Measurements from ENCODE around the gene CFAP20.

CFAP20 gene

DNA sequence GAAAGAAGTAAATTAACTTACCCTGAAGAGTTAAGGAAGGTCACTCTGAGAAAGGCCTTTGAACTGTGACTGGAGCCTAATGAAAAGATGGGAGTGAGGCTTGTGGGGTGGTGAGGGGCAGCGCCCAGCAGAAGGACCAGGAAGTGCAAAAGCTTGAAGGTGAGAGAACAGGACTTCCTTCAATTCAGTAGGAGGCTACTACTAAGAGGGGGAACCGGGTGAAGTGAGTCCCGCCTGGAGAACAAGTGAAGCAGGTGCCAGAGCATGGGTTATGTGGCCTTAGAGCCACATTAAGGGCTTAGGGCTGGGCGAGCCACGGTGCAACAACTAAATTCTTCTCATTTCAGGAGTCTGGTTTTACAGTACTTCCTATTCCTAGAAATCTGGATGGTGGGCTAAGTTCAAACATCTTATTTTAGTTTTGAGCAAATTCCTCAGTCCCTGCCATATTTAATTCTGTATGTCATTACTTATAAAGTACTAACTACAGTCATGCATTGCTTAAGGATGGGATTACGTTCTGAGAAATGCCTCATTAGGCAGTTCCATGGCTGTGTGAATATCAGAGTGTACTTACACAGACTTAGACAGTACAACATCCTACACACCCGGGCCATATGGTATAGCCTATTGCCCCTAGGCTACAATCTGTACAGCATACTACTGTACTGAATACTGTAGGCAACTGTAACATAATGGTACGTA, 5.1 kb downstream of the CFAP20 start:
- DNase-seq: peak; percentile 83 to 96

DNA sequence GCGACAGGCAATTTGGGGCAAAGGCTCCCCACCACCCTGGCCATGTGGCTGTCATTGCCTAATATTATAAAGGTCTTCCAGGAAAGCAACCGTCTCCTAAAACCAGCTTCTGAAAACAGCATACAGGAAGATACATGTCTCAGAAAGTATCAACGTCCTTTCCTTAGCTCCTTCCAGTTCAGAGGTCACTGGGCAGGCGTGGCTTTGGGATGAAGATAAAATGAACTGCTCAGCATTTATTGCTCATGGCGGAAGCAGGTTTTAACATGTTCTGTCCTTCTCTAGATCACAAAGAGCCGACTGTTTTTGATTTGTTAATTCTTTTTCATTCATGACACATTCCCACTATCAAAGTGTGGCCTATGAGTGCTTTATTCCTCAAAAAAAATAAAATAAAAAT, 8.0 kb downstream of the CFAP20 start:
- DNase-seq: no peak

DNA sequence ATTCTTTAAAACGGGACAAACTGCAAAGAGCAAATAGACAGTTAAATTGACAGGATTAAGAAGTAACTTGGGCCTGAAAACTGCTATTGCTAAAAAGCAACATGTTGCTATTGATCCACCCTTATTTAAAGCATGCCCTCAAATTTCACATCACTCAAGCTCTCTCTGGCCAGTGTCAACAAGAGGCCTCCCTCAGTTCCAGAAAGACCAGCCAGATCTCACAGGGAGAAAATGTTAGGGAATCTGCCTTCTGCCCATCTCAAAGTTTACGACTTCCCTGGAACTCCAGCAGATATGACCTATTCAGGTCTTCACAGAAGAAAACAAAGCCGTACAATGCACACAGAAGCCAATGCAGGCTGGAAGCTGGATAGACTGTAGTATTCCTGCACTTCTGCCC, 8.9 kb downstream of the CFAP20 start:
- no peak for DNase-seq

- DNase-seq: no peak
Measured at GRCh38 chr16:58119509-58119845, 9.7 kb downstream of the CFAP20 start.

DNA sequence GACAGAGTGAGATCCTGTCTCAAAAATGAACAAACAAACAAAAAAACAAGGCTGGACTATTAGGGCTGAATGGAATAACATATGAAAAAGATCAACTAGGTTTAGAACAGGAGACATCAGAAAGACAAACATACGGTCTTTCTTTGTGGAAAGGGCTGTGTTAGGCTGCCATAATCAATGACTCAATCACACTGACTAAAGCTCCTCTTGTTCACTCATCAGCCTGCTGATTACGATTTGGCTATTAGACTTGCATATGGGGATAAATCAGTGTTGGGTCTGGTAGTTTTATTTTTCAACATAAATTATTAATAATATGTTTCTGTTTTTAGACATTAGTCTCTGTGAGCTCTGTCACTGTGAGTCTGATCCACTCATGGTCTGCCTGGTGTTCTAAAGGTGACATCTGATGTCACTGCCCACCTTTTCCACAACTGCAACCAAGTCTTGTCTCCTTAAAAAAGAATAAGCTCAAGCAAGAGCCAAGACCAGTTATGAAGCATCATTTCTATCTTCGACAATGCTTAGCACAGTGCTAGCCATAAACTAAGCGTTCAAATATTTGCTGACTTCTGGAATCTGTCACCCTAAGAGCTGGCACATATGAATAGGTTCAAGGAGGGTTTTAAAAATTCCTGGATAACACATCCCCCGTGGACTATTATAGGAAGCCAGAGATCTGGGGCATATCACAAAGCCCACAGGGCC, 10.2 kb downstream of the CFAP20 start:
- no peak for DNase-seq

DNA sequence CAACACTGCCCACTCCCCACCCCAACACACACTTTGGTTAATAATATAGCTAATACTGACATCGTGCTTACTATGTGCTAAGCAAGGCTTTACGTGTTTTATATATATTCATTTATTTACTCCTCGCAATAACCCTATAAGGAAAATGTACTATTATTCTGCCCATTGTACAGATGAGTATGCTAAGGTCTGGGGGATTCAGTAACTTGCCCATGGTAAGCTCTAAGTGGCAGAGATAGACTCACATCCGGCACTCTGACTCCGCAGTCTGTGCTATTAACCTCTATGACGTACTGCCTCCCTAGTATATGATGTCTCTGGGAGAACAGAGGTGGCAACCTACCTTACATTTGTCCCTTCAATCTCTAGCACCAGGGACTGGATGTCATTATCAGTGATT, 12.7 kb downstream of the CFAP20 start:
- no peak for DNase-seq

DNA sequence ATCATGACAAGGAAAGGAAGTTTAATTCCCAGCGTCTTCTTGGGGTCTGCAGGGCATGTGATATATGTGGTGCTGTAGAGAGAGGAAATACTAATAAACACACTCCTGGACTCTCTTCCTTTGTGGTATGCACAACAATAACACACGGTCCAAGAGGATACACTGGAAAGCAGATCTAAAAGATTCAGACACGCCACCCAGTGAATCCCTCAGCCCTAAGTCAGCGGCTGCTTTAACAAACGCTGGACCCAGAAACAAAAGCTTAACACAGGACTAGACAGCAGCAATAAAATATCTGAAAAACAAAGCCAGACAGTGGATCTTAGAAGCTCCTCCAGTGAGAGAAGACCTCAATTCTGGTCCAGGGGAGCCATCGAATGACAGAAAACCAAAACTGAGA, 13.1 kb downstream of the CFAP20 start:
- no peak for DNase-seq

- no peak for DNase-seq
Measured at GRCh38 chr16:58114827-58115825, 14.1 kb downstream of the CFAP20 start.

- no peak for DNase-seq
Measured at GRCh38 chr16:58111302-58111627, 17.9 kb downstream of the CFAP20 start.

GRCh38 chr16:58110571-58111301, 18.4 kb downstream of the CFAP20 start:
- no peak for DNase-seq

DNA sequence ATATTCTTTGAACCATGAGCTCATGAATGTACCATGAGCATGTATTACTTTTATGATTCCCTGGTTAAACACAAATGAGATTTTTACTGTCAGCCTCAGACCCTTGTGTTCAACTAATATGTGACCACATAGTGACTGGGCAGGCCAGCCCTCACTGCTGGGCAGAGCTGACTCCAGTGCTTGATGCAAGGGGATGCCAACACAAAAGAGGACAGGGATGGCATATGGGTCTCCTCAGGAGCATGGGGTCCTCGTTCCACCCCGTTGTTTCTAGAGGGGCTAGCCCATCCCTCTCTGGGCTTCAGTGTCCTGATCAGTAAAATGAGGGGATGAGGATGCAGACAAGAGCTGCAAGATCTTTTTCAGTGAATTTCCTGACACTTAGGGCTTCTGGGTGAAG, 19.3 kb downstream of the CFAP20 start:
- DNase-seq: no peak

GRCh38 chr16:58109330-58109729, 19.9 kb downstream of the CFAP20 start:
- DNase-seq: no peak

GRCh38 chr16:58107709-58108108, 21.5 kb downstream of the CFAP20 start:
- no peak for DNase-seq

GRCh38 chr16:58107228-58107627, 22.0 kb downstream of the CFAP20 start:
- DNase-seq: no peak

- DNase-seq: no peak
Measured at GRCh38 chr16:58105631-58106030, 23.6 kb downstream of the CFAP20 start.

DNA sequence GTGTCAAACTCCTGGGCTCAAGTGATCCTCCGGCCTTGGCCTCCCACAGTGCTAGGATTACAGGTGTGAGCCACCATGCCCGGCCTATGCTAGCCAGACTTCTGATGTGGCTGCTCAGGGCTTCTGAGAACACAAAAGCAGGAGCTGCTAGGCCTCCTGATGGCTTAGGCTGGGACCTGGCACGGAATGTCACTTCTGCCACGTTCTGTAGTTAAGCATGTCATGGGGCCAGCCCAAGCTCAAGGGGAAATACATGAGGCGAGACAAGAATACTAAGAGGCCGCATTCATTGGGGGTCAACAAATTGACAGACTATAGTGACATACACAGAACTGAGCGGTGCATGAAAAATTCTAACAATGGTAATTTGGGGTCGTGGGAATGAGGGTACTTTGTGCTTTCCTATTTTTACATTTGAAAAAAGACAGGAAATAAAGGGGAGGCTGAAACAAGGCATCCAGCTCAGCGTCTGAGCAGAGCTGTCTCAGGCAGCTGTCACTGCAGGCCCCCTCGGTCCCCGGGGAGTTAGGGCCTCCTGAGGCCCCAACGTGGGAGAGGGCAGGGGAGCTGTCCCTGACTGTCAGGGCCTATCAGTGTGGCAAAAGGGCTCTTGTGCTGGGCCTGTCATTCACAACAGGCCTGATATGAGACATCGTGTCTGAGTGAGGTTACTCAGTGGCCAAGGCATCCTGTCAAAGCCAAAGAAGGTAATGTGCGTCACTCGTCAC, 26.4 kb downstream of the CFAP20 start:
- DNase-seq: peak in 1 of 2 experiments; percentile 50

DNA sequence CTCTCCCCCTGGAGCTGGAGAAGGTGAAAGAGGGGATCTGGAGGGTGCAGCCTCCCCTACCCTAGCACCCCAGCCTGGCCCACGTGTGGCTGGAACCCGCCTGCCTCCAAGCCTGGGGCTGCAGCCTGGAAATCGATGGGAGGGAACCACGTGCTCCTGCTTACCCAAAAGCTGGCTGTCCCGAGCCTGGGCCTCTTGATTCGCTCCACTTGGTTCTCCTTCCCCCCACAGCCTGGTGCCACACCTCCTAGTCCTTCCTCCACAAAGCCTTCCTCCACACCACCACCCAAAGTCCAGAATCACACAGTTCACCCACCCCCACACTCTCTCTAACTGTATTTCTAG, 29.3 kb downstream of the CFAP20 start:
- no peak for DNase-seq

DNA sequence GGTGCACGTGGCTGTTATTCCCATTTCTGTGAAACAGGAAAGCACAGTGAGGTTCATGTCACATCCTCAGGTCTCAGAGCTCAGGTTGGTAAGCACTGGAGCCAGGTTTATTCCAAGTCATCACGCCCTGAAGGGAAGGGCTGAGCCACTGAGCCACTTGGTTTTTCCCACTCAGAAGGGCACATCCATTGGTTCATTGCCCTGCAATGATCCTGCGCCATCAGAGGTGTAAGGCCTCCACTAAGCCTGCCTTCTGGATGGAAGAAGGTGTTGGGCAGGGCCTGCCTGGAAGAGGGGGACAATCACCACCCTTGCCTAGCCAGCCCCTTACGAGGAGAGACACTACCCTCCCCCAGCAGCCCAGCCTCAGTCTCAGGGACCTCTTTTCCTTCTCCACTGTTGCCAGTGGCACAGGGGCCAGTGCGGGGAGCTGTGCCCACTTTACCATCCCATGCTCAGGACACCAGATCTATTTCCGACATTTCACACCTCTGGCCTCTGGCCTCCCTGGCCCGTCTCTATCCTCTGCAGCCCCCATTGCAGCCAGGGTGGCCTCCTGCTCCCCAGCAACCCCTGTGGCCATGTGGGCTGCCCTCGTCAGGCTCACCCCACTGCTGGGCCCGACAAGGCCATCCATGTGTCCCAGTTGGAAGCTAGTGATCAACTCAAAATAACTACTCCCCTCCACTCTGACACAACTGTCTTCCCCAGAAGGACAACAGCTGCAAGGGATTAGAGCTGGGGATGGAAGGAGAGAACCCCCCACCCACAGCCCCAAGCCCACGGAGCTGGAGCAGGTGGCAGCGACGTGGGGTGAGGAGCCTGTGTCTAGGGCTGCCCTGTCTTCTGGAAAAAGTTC, 29.9 kb downstream of the CFAP20 start:
- DNase-seq: peak in 1 of 2 experiments; percentile 72

- DNase-seq: no peak
Measured at GRCh38 chr16:58098207-58099096, 30.7 kb downstream of the CFAP20 start.

DNA sequence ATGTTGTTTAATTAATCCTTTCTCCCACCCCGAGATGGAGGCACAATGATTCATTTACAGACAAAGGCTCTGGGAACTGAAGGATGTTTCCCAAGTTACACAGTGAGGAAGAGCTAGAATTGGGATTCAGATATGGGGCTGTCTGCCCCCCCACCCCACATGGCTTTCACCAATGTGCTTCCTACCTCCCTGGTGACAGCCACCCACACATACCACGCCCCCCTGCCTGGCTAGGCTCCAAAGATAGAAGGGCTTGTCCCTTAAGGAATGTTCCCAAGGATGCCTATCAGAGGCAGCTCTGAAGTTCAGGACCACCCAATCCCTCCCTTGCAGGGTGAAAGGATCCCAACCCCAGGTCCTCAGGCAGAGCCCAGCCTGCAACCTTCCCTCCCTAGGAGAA, 32.9 kb downstream of the CFAP20 start:
- DNase-seq: no peak

Data from NCI-H524 (cell line).